ENCODE measurements around the gene SYNE3. TPM values are rescaled to one million over a fixed set of nuclear protein-coding genes. Genes with fewer than 3 reads are reported as not detected.

SYNE3 gene
- total RNA-seq, 1 donor from 2014 or later = 5.3 TPM

DNA sequence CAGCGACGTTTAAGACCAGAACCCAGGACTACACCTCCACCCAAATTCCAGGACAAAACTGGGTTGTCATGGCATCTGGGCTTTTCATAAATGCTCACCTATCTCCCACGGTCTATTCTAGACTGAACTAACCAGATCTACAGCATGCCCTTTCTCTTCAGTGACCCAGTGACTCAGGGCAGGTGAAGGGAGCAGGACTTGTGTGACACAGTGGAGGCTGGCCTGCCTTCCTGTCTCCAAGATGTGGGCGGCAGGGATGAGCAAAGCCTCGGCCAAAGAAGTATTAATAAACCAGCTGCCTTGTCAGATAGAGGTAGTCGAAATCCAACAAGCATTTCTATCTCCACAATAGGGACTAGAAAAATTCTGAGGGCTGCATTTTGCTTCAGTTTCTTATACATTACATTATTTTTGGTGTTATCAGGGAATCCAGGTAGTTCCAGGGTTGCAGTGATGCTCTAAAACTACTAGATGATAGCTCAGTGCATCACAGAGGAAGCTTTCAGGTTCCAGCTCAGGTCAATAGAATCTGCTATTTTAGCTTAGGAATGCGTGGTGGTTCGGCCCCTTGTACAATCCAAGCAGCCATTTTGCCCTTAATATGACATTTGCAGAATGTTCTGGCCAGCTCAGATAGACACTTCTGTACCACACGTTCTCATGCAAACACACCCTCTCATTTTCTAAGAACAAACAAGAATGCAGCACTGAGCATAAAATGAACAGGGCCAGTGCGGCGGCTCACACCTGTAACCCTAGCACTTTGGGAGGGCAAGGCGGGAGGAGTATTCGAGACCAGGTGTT, 14.2 kb upstream of the SYNE3 start:
- DNase-seq (ENCODE audit: low read depth) = peak; percentile 66

GRCh38 chr14:95529216-95529615, 12.8 kb upstream of the SYNE3 start:
- no peak for FAIRE-seq
- no peaks in the 10 kb centered on the region for H3K27me3 ChIP-seq (ENCODE audit: control insufficient read depth, insufficient read depth, low read length)
- TF ChIP-seq, protein P1, sequence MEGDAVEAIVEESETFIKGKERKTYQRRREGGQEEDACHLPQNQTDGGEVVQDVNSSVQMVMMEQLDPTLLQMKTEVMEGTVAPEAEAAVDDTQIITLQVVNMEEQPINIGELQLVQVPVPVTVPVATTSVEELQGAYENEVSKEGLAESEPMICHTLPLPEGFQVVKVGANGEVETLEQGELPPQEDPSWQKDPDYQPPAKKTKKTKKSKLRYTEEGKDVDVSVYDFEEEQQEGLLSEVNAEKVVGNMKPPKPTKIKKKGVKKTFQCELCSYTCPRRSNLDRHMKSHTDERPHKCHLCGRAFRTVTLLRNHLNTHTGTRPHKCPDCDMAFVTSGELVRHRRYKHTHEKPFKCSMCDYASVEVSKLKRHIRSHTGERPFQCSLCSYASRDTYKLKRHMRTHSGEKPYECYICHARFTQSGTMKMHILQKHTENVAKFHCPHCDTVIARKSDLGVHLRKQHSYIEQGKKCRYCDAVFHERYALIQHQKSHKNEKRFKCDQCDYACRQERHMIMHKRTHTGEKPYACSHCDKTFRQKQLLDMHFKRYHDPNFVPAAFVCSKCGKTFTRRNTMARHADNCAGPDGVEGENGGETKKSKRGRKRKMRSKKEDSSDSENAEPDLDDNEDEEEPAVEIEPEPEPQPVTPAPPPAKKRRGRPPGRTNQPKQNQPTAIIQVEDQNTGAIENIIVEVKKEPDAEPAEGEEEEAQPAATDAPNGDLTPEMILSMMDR (IDR thresholded peaks at IDR 0.05; ENCODE audit: insufficient read depth, low read length, severe bottlenecking) = no peak
- H3K36me3 ChIP-seq (ENCODE audit: control insufficient read depth, insufficient read depth, low read length) = no peaks in the 10 kb centered on the region
- no peak overlapping the region for H3K4me3 ChIP-seq (ENCODE audit: low read depth, low read length)
- DNase-seq (ENCODE audit: low read depth) = no peak

More for the DNA sequence above, 14.2 kb upstream of the SYNE3 start:
- Histone ChIP-seq H3K36me3 (ENCODE audit: control insufficient read depth, insufficient read depth, low read length) (no peaks in the 10 kb centered on the region), H3K4me3 (ENCODE audit: low read depth, low read length) (no peak overlapping the region), H3K27me3 (ENCODE audit: control insufficient read depth, insufficient read depth, low read length) (no peaks in the 10 kb centered on the region)
- TF ChIP-seq, protein P1 (IDR thresholded peaks at IDR 0.05; ENCODE audit: insufficient read depth, low read length, severe bottlenecking) = no peak
- no peak for FAIRE-seq

DNA sequence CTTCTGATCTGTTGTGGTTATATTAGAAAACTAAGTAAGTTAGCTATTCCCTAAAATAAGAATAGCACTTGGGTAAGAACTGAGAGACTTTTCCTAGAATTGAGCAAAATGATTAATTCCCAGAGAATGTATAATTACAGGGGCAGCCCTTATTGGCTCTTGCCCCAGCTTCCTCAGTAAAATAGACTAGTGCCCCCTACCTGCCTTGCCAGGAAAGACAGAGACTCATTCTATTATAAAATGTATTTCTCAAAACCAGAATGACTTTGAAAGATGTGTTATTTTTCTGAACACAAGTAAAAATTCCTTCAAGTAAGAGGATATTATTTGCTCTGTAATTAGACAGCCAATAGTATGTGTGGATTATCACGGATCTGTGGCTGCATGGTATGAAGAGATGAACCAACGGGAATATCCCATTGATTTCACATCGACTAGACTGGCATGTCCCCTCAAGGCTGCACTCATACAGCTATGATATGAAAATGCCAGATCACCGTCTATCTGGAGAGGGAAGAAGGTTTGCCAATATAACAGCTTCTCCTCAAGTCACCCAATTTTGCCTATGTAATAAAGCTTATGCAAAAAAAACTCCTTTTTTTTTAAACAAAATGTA, 11.0 kb upstream of the SYNE3 start:
- H3K4me3 ChIP-seq (ENCODE audit: low read depth, low read length) = no peak overlapping the region
- TF ChIP-seq, protein P1 (IDR thresholded peaks at IDR 0.05; ENCODE audit: insufficient read depth, low read length, severe bottlenecking) = peak; percentile 48
- FAIRE-seq = no peak
- DNase-seq (ENCODE audit: low read depth) = peak; percentile 54
- no peaks in the 10 kb centered on the region for H3K27me3 ChIP-seq (ENCODE audit: control insufficient read depth, insufficient read depth, low read length)
- no peaks in the 10 kb centered on the region for H3K36me3 ChIP-seq (ENCODE audit: control insufficient read depth, insufficient read depth, low read length)

GRCh38 chr14:95526483-95527386, 10.3 kb upstream of the SYNE3 start:
- no peak overlapping the region for H3K4me3 ChIP-seq (ENCODE audit: low read depth, low read length)
- H3K27me3 ChIP-seq (ENCODE audit: control insufficient read depth, insufficient read depth, low read length) = no peaks in the 10 kb centered on the region
- no peak for DNase-seq (ENCODE audit: low read depth)
- H3K36me3 ChIP-seq (ENCODE audit: control insufficient read depth, insufficient read depth, low read length) = no peaks in the 10 kb centered on the region
- FAIRE-seq = no peak
- TF ChIP-seq, protein P1 (IDR thresholded peaks at IDR 0.05; ENCODE audit: insufficient read depth, low read length, severe bottlenecking) = no peak

- DNase-seq (ENCODE audit: low read depth) (no peak), FAIRE-seq (no peak)
- Histone ChIP-seq H3K27me3 (ENCODE audit: control insufficient read depth, insufficient read depth, low read length) (no peaks in the 10 kb centered on the region), H3K4me3 (ENCODE audit: low read depth, low read length) (no peak overlapping the region), H3K36me3 (ENCODE audit: control insufficient read depth, insufficient read depth, low read length) (no peaks in the 10 kb centered on the region)
- TF ChIP-seq, protein P1 (IDR thresholded peaks at IDR 0.05; ENCODE audit: insufficient read depth, low read length, severe bottlenecking) = no peak
Measured at GRCh38 chr14:95525999-95526398, 9.5 kb upstream of the SYNE3 start.

All from bronchial epithelial cell (primary cell).